ENCODE data around the gene UBR4.

Gene UBR4

GRCh38 chr1:19165501-19165900 is 44.6 kb downstream of the UBR4 start:
- no peak for TF ChIP-seq EZH2phosphoT487 (IDR thresholded peaks at IDR 0.05; ENCODE audit: borderline replicate concordance, low read length)
- TF ChIP-seq, protein P1, sequence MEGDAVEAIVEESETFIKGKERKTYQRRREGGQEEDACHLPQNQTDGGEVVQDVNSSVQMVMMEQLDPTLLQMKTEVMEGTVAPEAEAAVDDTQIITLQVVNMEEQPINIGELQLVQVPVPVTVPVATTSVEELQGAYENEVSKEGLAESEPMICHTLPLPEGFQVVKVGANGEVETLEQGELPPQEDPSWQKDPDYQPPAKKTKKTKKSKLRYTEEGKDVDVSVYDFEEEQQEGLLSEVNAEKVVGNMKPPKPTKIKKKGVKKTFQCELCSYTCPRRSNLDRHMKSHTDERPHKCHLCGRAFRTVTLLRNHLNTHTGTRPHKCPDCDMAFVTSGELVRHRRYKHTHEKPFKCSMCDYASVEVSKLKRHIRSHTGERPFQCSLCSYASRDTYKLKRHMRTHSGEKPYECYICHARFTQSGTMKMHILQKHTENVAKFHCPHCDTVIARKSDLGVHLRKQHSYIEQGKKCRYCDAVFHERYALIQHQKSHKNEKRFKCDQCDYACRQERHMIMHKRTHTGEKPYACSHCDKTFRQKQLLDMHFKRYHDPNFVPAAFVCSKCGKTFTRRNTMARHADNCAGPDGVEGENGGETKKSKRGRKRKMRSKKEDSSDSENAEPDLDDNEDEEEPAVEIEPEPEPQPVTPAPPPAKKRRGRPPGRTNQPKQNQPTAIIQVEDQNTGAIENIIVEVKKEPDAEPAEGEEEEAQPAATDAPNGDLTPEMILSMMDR (IDR thresholded peaks at IDR 0.05; ENCODE audit: low read depth, low read length, poor library complexity, severe bottlenecking) = no peak
- no peaks in the 10 kb centered on the region for H3K4me1 ChIP-seq (ENCODE audit: control insufficient read depth, low read length)
- H3F3A ChIP-seq (ENCODE audit: control insufficient read depth, insufficient read depth) = no peaks in the 10 kb centered on the region

GRCh38 chr1:19164274-19165015 is 45.6 kb downstream of the UBR4 start:
- H3K27ac ChIP-seq (ENCODE audit: low read depth, low read length) = no peak overlapping the region

More at GRCh38 chr1:19165501-19165900, 44.6 kb downstream of the UBR4 start:
- Histone ChIP-seq H3K27ac (ENCODE audit: low read depth, low read length) (no peak overlapping the region), H3K27me3 (ENCODE audit: control insufficient read depth, low read length) (no peaks in the 10 kb centered on the region), H3K4me3 (ENCODE audit: low read length) (no peak overlapping the region), H3K9me3 (ENCODE audit: control insufficient read depth, insufficient read depth, low read length) (no peaks in the 10 kb centered on the region), H3K79me2 (ENCODE audit: control insufficient read depth, low read length) (no peaks in the 10 kb centered on the region), H4K20me1 (ENCODE audit: control insufficient read depth, insufficient read depth, low read depth, low read length) (no peaks in the 10 kb centered on the region), H3K4me2 (ENCODE audit: low read length) (no peak overlapping the region), H3K9me2 (replicated peaks; ENCODE audit: control insufficient read depth, low read length) (no peaks in the 10 kb centered on the region), H3K36me3 (ENCODE audit: control insufficient read depth, low read length) (peaks cover 98% of the 10 kb centered on the region)

GRCh38 chr1:19163261-19163660 is 46.8 kb downstream of the UBR4 start:
- no peak overlapping the region for H3K27ac ChIP-seq (ENCODE audit: low read depth, low read length)
- H3K4me2 ChIP-seq (ENCODE audit: low read length) = no peak overlapping the region
- no peaks in the 10 kb centered on the region for H3K9me2 ChIP-seq (replicated peaks; ENCODE audit: control insufficient read depth, low read length)
- no peaks in the 10 kb centered on the region for H3K27me3 ChIP-seq (ENCODE audit: control insufficient read depth, low read length)
- no peaks in the 10 kb centered on the region for H3F3A ChIP-seq (ENCODE audit: control insufficient read depth, insufficient read depth)
- H3K4me3 ChIP-seq (ENCODE audit: low read length) = no peak overlapping the region
- TF ChIP-seq, protein P1 (IDR thresholded peaks at IDR 0.05; ENCODE audit: low read depth, low read length, poor library complexity, severe bottlenecking) = no peak
- no peak for TF ChIP-seq EZH2phosphoT487 (IDR thresholded peaks at IDR 0.05; ENCODE audit: borderline replicate concordance, low read length)
- H3K9me3 ChIP-seq (ENCODE audit: control insufficient read depth, insufficient read depth, low read length) = no peaks in the 10 kb centered on the region
- H3K79me2 ChIP-seq (ENCODE audit: control insufficient read depth, low read length) = no peaks in the 10 kb centered on the region
- H3K36me3 ChIP-seq (ENCODE audit: control insufficient read depth, low read length) = peaks cover 98% of the 10 kb centered on the region
- no peaks in the 10 kb centered on the region for H4K20me1 ChIP-seq (ENCODE audit: control insufficient read depth, insufficient read depth, low read depth, low read length)
- no peaks in the 10 kb centered on the region for H3K4me1 ChIP-seq (ENCODE audit: control insufficient read depth, low read length)

More at GRCh38 chr1:19164274-19165015, 45.6 kb downstream of the UBR4 start:
- Histone ChIP-seq H3K79me2 (ENCODE audit: control insufficient read depth, low read length) (no peaks in the 10 kb centered on the region), H3K9me3 (ENCODE audit: control insufficient read depth, insufficient read depth, low read length) (no peaks in the 10 kb centered on the region), H3K36me3 (ENCODE audit: control insufficient read depth, low read length) (peaks cover 98% of the 10 kb centered on the region), H3K4me2 (ENCODE audit: low read length) (no peak overlapping the region), H3K9me2 (replicated peaks; ENCODE audit: control insufficient read depth, low read length) (no peaks in the 10 kb centered on the region), H4K20me1 (ENCODE audit: control insufficient read depth, insufficient read depth, low read depth, low read length) (no peaks in the 10 kb centered on the region), H3K4me3 (ENCODE audit: low read length) (no peak overlapping the region), H3K4me1 (ENCODE audit: control insufficient read depth, low read length) (no peaks in the 10 kb centered on the region), H3F3A (ENCODE audit: control insufficient read depth, insufficient read depth) (no peaks in the 10 kb centered on the region), H3K27me3 (ENCODE audit: control insufficient read depth, low read length) (no peaks in the 10 kb centered on the region)
- no peak for TF ChIP-seq EZH2phosphoT487 (IDR thresholded peaks at IDR 0.05; ENCODE audit: borderline replicate concordance, low read length)
- TF ChIP-seq, protein P1 (IDR thresholded peaks at IDR 0.05; ENCODE audit: low read depth, low read length, poor library complexity, severe bottlenecking) = no peak

Data from DOHH2 (cell line).